GM12873 (cell line): ENCODE measurements around the gene FARP1.

Source experiments
- TF ChIP-seq, protein P1 (sequence below): IDR thresholded peaks from 2 replicates; pipeline ENCODE4 v1.5.1; 2012; ENCODE audit warnings: low read depth, mild to moderate bottlenecking, moderate library complexity, low read length, control low read depth; ENCODE audit not compliant: insufficient read depth; ENCODE audit errors: missing control alignments

FARP1 gene

DNA sequence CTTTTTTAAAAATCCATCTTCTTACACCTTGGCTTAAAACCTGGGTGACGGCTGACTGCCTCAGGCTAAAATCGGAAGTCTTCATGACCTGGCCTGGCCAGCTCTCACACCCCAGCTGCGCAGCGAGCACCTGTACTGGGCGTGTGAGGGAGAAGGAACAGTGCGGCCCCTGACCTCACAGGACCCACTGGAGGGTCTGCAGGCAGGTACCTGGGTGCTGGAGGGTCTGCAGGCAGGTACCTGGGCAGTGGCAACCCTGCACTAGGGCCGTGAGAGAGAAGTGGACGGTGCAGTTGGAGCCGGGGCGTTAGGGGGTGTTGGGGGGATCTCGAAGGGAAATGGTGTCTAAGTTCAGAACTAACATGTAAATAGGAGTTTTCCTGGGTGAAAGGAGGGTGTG lies 289.7 kb downstream of the FARP1 start:
- TF ChIP-seq, protein P1, sequence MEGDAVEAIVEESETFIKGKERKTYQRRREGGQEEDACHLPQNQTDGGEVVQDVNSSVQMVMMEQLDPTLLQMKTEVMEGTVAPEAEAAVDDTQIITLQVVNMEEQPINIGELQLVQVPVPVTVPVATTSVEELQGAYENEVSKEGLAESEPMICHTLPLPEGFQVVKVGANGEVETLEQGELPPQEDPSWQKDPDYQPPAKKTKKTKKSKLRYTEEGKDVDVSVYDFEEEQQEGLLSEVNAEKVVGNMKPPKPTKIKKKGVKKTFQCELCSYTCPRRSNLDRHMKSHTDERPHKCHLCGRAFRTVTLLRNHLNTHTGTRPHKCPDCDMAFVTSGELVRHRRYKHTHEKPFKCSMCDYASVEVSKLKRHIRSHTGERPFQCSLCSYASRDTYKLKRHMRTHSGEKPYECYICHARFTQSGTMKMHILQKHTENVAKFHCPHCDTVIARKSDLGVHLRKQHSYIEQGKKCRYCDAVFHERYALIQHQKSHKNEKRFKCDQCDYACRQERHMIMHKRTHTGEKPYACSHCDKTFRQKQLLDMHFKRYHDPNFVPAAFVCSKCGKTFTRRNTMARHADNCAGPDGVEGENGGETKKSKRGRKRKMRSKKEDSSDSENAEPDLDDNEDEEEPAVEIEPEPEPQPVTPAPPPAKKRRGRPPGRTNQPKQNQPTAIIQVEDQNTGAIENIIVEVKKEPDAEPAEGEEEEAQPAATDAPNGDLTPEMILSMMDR, result no peak

DNA sequence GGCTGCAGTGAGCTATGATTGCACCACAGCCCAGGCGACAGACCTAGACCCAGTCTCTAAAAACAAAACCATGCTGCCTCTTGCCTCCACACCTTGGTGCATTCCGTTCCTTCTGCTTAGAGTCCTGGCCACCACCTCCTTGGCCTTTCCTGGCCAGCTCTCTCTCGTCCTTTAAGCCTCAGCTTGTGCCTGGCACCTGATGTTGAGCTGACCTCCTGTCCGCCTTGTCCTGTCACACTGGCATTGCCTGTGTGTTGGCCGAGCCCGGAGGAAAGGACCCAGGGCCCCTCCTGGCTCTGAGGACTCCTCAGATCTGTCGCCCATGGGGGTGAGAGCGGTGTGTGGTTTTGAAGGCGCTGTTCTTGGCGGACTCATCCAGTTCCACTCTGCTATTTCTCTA lies 290.8 kb downstream of the FARP1 start:
- TF ChIP-seq, protein P1, result no peak

GRCh38 chr13:98434060-98434459 lies 291.2 kb downstream of the FARP1 start:
- TF ChIP-seq, protein P1, result no peak

- TF ChIP-seq, protein P1, result no peak
Measured at GRCh38 chr13:98435376-98435775, 292.5 kb downstream of the FARP1 start.

GRCh38 chr13:98436233-98436910 lies 293.5 kb downstream of the FARP1 start:
- TF ChIP-seq, protein P1, result no peak

DNA sequence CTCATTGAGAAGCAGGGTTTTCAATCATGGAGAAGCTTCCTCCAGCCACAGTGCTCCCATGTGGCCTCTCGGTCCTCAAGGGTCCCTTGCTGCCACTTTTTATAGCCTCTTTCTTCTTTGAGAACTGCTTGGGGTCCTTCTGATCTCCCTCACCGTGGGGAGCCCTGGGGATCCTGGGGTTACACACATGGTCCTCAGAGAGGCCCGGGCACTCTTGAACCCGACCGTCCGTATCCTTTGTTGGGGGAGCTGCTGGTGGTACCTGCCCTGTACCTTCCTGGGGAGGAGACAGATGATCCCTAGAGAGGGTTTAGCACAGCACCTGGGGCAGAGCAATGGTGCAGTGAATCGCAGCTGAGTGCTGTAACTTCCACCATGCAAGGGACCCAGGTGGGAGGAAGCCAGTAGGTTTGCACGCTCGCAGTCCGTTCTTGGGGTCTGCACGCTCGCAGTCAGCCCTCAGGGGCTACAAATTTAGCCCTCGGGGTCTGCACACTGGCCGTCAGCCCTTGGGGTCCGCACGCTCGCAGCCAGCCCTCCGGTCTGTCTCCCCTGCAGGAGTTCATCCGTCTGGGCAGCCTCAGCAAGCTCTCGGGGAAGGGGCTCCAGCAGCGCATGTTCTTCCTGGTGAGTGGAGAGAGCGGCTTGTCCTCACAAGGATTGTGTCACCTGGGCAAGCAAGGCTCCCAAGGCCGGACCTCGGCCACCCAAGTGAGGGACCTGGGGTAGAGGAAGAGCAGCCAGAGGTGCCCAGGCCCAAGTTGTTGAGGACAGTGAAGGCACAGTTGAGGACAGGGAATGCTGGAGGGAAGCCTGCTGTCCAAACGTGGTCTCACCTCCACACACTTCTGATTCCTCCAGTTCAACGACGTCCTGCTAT lies 295.6 kb downstream of the FARP1 start:
- TF ChIP-seq, protein P1, result no peak

- TF ChIP-seq, protein P1, result no peak
Measured at GRCh38 chr13:98439126-98439828, 296.4 kb downstream of the FARP1 start.
